Measurements from ENCODE around the gene RYR2. TPM values are rescaled to one million over a fixed set of nuclear protein-coding genes. Genes with fewer than 3 reads are reported as not detected.

The RYR2 gene
- total and polyA plus RNA-seq, 9 of the 15 experiments (the other 6 are each of a cell fraction or from before 2014, with no cell fraction given) = 0.03 to 0.42 (median 0.14) TPM

DNA sequence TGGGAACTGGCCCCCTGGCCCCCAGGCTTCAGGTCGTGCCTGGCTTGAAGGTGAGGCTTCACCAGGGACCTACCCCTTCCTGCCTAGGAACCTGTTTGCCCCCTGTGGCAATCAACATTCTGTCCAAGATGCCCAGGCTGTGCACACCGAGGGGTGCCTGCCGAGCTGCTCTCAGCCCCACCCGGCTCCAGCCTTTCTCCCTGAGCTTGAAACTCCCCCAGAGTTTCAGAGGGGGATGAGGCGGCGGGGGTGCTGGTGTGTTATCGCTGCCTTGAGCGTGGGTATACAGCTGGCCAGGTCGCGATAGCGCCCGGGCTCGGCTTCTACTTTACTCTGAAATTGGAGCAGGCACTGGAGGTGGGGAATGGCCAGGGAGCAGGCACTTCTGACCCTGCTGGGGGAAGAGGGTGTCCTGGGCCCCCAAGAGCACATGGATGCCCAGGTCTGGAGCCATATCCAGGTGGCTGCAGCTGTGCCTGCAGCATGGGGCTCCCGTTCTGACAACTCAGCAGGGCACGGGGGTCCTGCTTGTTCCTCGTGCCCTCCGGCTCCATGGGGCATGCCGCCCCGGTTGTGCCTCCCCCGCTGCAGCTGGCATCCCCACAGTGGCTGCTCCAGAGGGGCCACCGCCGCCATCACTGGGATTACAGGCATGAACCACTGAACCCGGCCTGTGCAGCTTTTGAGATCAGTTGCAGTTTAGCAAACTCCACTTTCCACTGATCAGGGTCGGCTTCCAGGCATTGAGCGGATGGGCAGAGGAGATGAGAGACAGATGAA, 29.8 kb downstream of the RYR2 start:
- ATAC-seq (no peak), DNase-seq (ENCODE audit: extremely low read depth in 1 of 4, low spot score in 3 of 4) (no peak), FAIRE-seq (no peak)
- H3K9ac ChIP-seq (ENCODE audit: insufficient read depth in 1 of 2, low read depth in 2 of 2, low read length in 2 of 2) = peak overlapping the region in 1 of 2 experiments; percentile 26; a peak in 1 of 4 replicates
- H3K27me3 ChIP-seq (ENCODE audit: control insufficient read depth in 2 of 2, insufficient read depth in 2 of 2, low read length in 2 of 2) = peaks cover 7 to 23% of the 10 kb centered on the region in 2 experiments; a peak in 3 of 5 replicates
- no peak overlapping the region for H3K4me2 ChIP-seq (ENCODE audit: insufficient read depth, low read length)
- intact Hi-C loops (cut with micrococcal nuclease) (no loop called here), in situ Hi-C loops (cut with MboI) (no loop called here)
- ChIA-PET POLR2A (interaction anchor here (0.6 to 1.0 kb wide), 3 partner anchors 13 to 969 kb away, joined by 3 to 4 read pairs (median 3); no protein-coding TSS in a partner anchor), CTCF (ENCODE audit: low intra/inter-chr PET ratio) (no interaction called here)
- no TSS peak for BruUV-seq (replicated peaks)
- no peak overlapping the region for H2AFZ ChIP-seq (ENCODE audit: low read depth, low read length)
- WGBS (ENCODE audit: insufficient coverage, low coverage, missing lambda C conversion rate) = 2% methylated on average over 23 of the region's 25 CpGs
- H3K36me3 ChIP-seq (ENCODE audit: control insufficient read depth, insufficient read depth, low read length) = no peaks in the 10 kb centered on the region
- no peaks in the 10 kb centered on the region for H4K20me1 ChIP-seq (replicated peaks; ENCODE audit: control insufficient read depth, insufficient read depth, low read length)
- H3K79me2 ChIP-seq (ENCODE audit: control insufficient read depth, insufficient read depth, low read length) = no peaks in the 10 kb centered on the region
- no peak overlapping the region for H3K4me3 ChIP-seq
- H3K9me1 ChIP-seq (ENCODE audit: control insufficient read depth, insufficient read depth, low read length) = no peaks in the 10 kb centered on the region
- H3K4me1 ChIP-seq (replicated peaks in 1 of 2; ENCODE audit: control insufficient read depth in 2 of 2, insufficient read depth in 2 of 2, low read length in 2 of 2) = peaks cover 0 to 7% of the 10 kb centered on the region in 2 experiments; a peak in 2 of 5 replicates
- no peaks in the 10 kb centered on the region for H3K9me3 ChIP-seq (replicated peaks; ENCODE audit: control insufficient read depth, insufficient read depth, low read depth, low read length)
- no peak overlapping the region for H3K27ac ChIP-seq (ENCODE audit: extremely low read depth, low read depth, low read length)
- TF ChIP-seq, protein P1, sequence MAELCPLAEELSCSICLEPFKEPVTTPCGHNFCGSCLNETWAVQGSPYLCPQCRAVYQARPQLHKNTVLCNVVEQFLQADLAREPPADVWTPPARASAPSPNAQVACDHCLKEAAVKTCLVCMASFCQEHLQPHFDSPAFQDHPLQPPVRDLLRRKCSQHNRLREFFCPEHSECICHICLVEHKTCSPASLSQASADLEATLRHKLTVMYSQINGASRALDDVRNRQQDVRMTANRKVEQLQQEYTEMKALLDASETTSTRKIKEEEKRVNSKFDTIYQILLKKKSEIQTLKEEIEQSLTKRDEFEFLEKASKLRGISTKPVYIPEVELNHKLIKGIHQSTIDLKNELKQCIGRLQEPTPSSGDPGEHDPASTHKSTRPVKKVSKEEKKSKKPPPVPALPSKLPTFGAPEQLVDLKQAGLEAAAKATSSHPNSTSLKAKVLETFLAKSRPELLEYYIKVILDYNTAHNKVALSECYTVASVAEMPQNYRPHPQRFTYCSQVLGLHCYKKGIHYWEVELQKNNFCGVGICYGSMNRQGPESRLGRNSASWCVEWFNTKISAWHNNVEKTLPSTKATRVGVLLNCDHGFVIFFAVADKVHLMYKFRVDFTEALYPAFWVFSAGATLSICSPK (IDR thresholded peaks at IDR 0.05; ENCODE audit: borderline replicate concordance) = no peak
- TF ChIP-seq FIP1L1 (IDR thresholded peaks at IDR 0.05; ENCODE audit: low read depth, low read length, poor library complexity, severe bottlenecking) (no peak), FOXK1 (CRISPR knock-in tag; IDR thresholded peaks at IDR 0.05; ENCODE audit: borderline replicate concordance) (no peak), ZNF3 (CRISPR knock-in tag; IDR thresholded peaks at IDR 0.05) (no peak), HNRNPL (IDR thresholded peaks at IDR 0.05; ENCODE audit: low read depth, low read length) (no peak), TEAD2 (tag; IDR thresholded peaks at IDR 0.05) (no peak), ETV6 (IDR thresholded peaks at IDR 0.05; ENCODE audit: borderline replicate concordance in 1 of 2, low read depth in 2 of 2, low read length in 1 of 2) (no peak), ETV6 (CRISPR knock-in tag; IDR thresholded peaks at IDR 0.05; ENCODE audit: borderline replicate concordance) (no peak)
- TF ChIP-seq, protein P2, sequence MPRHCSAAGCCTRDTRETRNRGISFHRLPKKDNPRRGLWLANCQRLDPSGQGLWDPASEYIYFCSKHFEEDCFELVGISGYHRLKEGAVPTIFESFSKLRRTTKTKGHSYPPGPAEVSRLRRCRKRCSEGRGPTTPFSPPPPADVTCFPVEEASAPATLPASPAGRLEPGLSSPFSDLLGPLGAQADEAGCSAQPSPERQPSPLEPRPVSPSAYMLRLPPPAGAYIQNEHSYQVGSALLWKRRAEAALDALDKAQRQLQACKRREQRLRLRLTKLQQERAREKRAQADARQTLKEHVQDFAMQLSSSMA (CRISPR knock-in tag; IDR thresholded peaks at IDR 0.05) = no peak
- TF ChIP-seq, protein P3, sequence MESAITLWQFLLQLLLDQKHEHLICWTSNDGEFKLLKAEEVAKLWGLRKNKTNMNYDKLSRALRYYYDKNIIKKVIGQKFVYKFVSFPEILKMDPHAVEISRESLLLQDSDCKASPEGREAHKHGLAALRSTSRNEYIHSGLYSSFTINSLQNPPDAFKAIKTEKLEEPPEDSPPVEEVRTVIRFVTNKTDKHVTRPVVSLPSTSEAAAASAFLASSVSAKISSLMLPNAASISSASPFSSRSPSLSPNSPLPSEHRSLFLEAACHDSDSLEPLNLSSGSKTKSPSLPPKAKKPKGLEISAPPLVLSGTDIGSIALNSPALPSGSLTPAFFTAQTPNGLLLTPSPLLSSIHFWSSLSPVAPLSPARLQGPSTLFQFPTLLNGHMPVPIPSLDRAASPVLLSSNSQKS (CRISPR knock-in tag; IDR thresholded peaks at IDR 0.05) = no peak
- TF ChIP-seq, protein P4, sequence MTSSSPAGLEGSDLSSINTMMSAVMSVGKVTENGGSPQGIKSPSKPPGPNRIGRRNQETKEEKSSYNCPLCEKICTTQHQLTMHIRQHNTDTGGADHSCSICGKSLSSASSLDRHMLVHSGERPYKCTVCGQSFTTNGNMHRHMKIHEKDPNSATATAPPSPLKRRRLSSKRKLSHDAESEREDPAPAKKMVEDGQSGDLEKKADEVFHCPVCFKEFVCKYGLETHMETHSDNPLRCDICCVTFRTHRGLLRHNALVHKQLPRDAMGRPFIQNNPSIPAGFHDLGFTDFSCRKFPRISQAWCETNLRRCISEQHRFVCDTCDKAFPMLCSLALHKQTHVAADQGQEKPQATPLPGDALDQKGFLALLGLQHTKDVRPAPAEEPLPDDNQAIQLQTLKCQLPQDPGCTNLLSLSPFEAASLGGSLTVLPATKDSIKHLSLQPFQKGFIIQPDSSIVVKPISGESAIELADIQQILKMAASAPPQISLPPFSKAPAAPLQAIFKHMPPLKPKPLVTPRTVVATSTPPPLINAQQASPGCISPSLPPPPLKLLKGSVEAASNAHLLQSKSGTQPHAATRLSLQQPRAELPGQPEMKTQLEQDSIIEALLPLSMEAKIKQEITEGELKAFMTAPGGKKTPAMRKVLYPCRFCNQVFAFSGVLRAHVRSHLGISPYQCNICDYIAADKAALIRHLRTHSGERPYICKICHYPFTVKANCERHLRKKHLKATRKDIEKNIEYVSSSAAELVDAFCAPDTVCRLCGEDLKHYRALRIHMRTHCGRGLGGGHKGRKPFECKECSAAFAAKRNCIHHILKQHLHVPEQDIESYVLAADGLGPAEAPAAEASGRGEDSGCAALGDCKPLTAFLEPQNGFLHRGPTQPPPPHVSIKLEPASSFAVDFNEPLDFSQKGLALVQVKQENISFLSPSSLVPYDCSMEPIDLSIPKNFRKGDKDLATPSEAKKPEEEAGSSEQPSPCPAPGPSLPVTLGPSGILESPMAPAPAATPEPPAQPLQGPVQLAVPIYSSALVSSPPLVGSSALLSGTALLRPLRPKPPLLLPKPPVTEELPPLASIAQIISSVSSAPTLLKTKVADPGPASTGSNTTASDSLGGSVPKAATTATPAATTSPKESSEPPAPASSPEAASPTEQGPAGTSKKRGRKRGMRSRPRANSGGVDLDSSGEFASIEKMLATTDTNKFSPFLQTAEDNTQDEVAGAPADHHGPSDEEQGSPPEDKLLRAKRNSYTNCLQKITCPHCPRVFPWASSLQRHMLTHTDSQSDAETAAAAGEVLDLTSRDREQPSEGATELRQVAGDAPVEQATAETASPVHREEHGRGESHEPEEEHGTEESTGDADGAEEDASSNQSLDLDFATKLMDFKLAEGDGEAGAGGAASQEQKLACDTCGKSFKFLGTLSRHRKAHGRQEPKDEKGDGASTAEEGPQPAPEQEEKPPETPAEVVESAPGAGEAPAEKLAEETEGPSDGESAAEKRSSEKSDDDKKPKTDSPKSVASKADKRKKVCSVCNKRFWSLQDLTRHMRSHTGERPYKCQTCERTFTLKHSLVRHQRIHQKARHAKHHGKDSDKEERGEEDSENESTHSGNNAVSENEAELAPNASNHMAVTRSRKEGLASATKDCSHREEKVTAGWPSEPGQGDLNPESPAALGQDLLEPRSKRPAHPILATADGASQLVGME (CRISPR knock-in tag; IDR thresholded peaks at IDR 0.05) = no peak
